SK-N-SH treated with all-trans-retinoic acid at 6 μM for 48 hours (cell line): ENCODE measurements around the gene CFAP100.

Experiments
- ATAC-seq: fragments of 200-7000 bp; cut with Tn5 transposase; 3 replicates; pipeline ENCODE4 v1.9.1; 2020; ENCODE audit warnings: mild to moderate bottlenecking, moderate library complexity
- ARNTL ChIP-seq: fragments of 450-650 bp; formaldehyde crosslinking; IDR thresholded peaks from 2 replicates; pipeline ENCODE4 v1.5.0; 2020; ENCODE audit warnings: low read depth, mild to moderate bottlenecking, moderate library complexity, borderline replicate concordance
- BACH2 ChIP-seq: fragments of 250-450 bp; sonication (Bioruptor Pico); IDR thresholded peaks from 2 replicates; pipeline ENCODE4 v1.9.0; 2021; ENCODE audit warnings: mild to moderate bottlenecking, borderline replicate concordance
- CSDC2 ChIP-seq: fragments of 250-450 bp; sonication (Bioruptor Pico); IDR thresholded peaks from 2 replicates; pipeline ENCODE4 v1.5.0; 2020; ENCODE audit warnings: mild to moderate bottlenecking, moderate library complexity
- ESRRG ChIP-seq: fragments of 250-450 bp; sonication (Bioruptor Pico); IDR thresholded peaks from 2 replicates; pipeline ENCODE4 v1.6.1; 2021; ENCODE audit warnings: mild to moderate bottlenecking
- GLIS3 ChIP-seq: fragments of 250-450 bp; sonication (Bioruptor Pico); IDR thresholded peaks from 2 replicates; pipeline ENCODE4 v1.5.0; 2020; ENCODE audit warnings: mild to moderate bottlenecking, moderate library complexity
- ISL1 ChIP-seq: fragments of 250-450 bp; sonication (Bioruptor Pico); IDR thresholded peaks from 2 replicates; pipeline ENCODE4 v2.1.2; 2022; ENCODE audit warnings: mild to moderate bottlenecking, moderate library complexity
- OSR1 ChIP-seq: fragments of 250-450 bp; sonication (Bioruptor Pico); IDR thresholded peaks from 2 replicates; pipeline ENCODE4 v1.8.0; 2022; ENCODE audit warnings: moderate library complexity, mild to moderate bottlenecking, inconsistent platforms
- PATZ1 ChIP-seq: fragments of 250-450 bp; sonication (Bioruptor Pico); IDR thresholded peaks from 2 replicates; pipeline ENCODE4 v1.8.0; 2020; ENCODE audit warnings: mild to moderate bottlenecking, moderate library complexity, borderline replicate concordance
- PPARA ChIP-seq: fragments of 250-450 bp; sonication (Bioruptor Pico); IDR thresholded peaks from 2 replicates; pipeline ENCODE4 v1.5.0; 2020; ENCODE audit warnings: mild to moderate bottlenecking, borderline replicate concordance
- SNAI2 ChIP-seq: fragments of 250-450 bp; sonication (Bioruptor Pico); IDR thresholded peaks from 2 replicates; pipeline ENCODE4 v1.5.0; 2020; ENCODE audit warnings: mild to moderate bottlenecking, moderate library complexity
- TOX ChIP-seq: fragments of 250-450 bp; sonication (Bioruptor Pico); IDR thresholded peaks from 2 replicates; pipeline ENCODE4 v1.8.0; 2021; ENCODE audit warnings: mild to moderate bottlenecking, moderate library complexity, borderline replicate concordance
- ZC3H10 ChIP-seq: fragments of 250-450 bp; sonication (Bioruptor Pico); IDR thresholded peaks from 2 replicates; pipeline ENCODE4 v1.5.1; 2021; ENCODE audit warnings: mild to moderate bottlenecking, moderate library complexity
- ZFP3 ChIP-seq: fragments of 250-450 bp; sonication (Bioruptor Pico); IDR thresholded peaks from 2 replicates; pipeline ENCODE4 v1.5.0; 2020; ENCODE audit warnings: mild to moderate bottlenecking, moderate library complexity
- ZFP30 ChIP-seq: fragments of 450-650 bp; formaldehyde crosslinking; IDR thresholded peaks from 2 replicates; pipeline ENCODE4 v1.5.0; 2022; ENCODE audit warnings: mild to moderate bottlenecking, moderate library complexity
- ZNF565 ChIP-seq: fragments of 450-650 bp; formaldehyde crosslinking; conservative IDR thresholded peaks from 2 replicates; pipeline ENCODE4 v1.5.0; 2020; ENCODE audit warnings: low read depth, mild to moderate bottlenecking, moderate library complexity
- ZNF70 ChIP-seq: fragments of 450-650 bp; formaldehyde crosslinking; IDR thresholded peaks from 2 replicates; pipeline ENCODE4 v1.5.0; 2020; ENCODE audit warnings: mild to moderate bottlenecking, moderate library complexity
- ZNF8 ChIP-seq: fragments of 450-650 bp; formaldehyde crosslinking; IDR thresholded peaks from 2 replicates; pipeline ENCODE4 v1.5.0; 2020; ENCODE audit warnings: mild to moderate bottlenecking, moderate library complexity
- TF ChIP-seq, protein P1 (sequence below): fragments of 250-450 bp; sonication (Bioruptor Pico); IDR thresholded peaks from 2 replicates; pipeline ENCODE4 v1.5.1; 2020; ENCODE audit warnings: low read depth, mild to moderate bottlenecking, moderate library complexity
- TF ChIP-seq, protein P2 (sequence below): fragments of 250-450 bp; sonication (Bioruptor Pico); IDR thresholded peaks from 2 replicates; pipeline ENCODE4 v1.5.1; 2021; ENCODE audit warnings: mild to moderate bottlenecking, moderate library complexity

Gene CFAP100

GRCh38 chr3:126469479-126469878 is 74.8 kb downstream of the CFAP100 start:
- no peak for TF ChIP-seq OSR1
- no peak for ATAC-seq

DNA sequence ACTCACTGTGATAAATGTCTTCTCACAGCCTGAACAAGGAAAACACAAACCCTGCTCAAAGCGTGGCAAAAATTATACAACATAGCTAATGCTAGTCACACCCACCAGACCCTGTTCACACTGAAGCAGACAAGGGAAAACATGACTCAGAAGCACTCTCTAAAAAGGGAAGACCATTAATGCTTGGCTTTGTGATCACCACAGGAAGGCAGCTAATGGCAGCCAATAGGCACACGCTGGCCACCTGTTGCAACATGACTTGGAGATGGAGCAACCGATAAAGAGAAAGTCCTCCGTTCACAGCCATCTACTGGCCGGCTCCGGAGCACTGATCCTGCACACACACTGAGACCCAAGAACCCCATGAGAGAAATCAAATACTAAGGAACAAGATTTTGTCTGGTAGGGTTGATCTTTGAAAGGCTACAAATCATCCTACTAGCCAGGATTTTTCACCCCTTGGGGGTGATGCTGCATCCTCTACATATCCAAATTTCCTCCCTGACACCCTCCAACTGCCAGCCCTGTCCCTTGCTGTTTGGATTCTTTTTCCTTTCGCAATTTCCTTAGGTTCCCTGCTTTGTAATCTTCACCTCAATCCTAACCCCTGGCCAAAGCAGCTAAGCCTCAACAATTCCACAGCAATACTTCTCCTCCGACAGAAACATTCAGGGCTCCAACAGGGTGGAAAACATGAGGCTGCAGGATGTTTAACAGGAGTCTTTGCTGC is 77.7 kb downstream of the CFAP100 start:
- ATAC-seq = no peak; the same call in 2 of the 3 replicates
- TF ChIP-seq SNAI2 (CRISPR knock-in tag) (0 out of 2 replicates have a peak, but pooled peaks have one; percentile 40), PATZ1 (CRISPR knock-in tag) (no peak)

DNA sequence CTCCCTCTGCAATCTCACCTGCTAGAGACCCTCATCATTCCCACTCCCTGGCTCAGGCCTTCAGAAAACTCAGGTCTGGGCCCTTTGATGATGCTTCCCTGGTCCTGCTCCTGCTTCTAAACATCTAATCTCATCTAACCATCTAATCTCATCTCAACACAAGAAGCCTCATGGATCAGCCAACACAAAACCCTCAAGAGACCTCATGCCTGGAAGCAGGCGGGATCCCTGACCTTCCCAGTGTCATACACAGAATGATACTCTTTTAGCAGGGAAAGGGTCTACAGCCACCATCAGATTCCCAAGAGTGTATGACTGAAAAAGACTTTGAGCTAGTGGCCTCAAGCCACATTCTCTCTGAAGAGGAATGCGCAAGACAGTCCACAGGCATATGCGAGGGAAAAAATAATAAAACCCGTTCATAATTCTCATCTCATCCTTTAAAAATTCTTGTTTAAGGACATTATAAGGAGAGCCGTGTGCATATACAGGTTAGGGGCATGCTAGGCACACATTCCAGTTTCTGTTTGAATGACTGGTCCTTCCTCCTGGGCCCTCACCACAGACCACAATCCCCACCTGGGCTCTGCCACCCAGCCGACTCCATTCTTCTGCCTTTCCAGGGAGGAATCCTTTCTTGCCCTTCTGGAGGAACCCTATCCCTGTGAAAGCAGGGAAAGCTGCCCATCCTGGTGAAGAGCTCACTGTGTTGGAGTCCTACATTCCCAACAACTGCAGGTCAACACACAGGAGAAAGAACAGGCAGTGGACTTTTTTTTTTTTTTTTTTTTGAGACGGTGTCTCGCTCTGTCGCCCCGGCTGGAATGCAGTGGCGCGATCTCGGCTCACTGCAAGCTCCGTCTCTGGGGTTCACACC is 78.8 kb downstream of the CFAP100 start:
- no peak for TF ChIP-seq PPARA (CRISPR knock-in tag)
- no peak for TF ChIP-seq ZNF70 (CRISPR knock-in tag)
- no peak for TF ChIP-seq GLIS3 (CRISPR knock-in tag)
- no peak for TF ChIP-seq ZFP30
- no peak for TF ChIP-seq OSR1
- no peak for TF ChIP-seq SNAI2 (CRISPR knock-in tag)
- TF ChIP-seq ZNF8 (CRISPR knock-in tag) = no peak
- TF ChIP-seq, protein P1, sequence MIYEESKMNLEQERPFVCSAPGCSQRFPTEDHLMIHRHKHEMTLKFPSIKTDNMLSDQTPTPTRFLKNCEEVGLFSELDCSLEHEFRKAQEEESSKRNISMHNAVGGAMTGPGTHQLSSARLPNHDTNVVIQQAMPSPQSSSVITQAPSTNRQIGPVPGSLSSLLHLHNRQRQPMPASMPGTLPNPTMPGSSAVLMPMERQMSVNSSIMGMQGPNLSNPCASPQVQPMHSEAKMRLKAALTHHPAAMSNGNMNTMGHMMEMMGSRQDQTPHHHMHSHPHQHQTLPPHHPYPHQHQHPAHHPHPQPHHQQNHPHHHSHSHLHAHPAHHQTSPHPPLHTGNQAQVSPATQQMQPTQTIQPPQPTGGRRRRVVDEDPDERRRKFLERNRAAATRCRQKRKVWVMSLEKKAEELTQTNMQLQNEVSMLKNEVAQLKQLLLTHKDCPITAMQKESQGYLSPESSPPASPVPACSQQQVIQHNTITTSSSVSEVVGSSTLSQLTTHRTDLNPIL (CRISPR knock-in tag) = no peak
- TF ChIP-seq, protein P2, sequence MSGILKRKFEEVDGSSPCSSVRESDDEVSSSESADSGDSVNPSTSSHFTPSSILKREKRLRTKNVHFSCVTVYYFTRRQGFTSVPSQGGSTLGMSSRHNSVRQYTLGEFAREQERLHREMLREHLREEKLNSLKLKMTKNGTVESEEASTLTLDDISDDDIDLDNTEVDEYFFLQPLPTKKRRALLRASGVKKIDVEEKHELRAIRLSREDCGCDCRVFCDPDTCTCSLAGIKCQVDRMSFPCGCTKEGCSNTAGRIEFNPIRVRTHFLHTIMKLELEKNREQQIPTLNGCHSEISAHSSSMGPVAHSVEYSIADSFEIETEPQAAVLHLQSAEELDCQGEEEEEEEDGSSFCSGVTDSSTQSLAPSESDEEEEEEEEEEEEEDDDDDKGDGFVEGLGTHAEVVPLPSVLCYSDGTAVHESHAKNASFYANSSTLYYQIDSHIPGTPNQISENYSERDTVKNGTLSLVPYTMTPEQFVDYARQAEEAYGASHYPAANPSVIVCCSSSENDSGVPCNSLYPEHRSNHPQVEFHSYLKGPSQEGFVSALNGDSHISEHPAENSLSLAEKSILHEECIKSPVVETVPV (CRISPR knock-in tag) = no peak
- TF ChIP-seq BACH2 = no peak
- TF ChIP-seq ZFP3 = no peak
- TF ChIP-seq TOX = no peak
- no peak for ATAC-seq

- ATAC-seq = peak; percentile 22
- TF ChIP-seq ZNF565 (CRISPR knock-in tag) (no peak), SNAI2 (CRISPR knock-in tag) (no peak), ESRRG (CRISPR knock-in tag) (no peak), ZC3H10 (CRISPR knock-in tag) (no peak), PATZ1 (CRISPR knock-in tag) (no peak), OSR1 (no peak), ARNTL (CRISPR knock-in tag) (no peak), CSDC2 (CRISPR knock-in tag) (no peak), ISL1 (CRISPR knock-in tag) (no peak), BACH2 (no peak), GLIS3 (CRISPR knock-in tag) (no peak), ZNF70 (CRISPR knock-in tag) (no peak)
- TF ChIP-seq, protein P2 (CRISPR knock-in tag) = no peak
These were observed 80.0 kb downstream of the CFAP100 start for GRCh38 chr3:126474498-126475412.
